Measurements from ENCODE around the gene PIP5KL1.

Gene PIP5KL1

DNA sequence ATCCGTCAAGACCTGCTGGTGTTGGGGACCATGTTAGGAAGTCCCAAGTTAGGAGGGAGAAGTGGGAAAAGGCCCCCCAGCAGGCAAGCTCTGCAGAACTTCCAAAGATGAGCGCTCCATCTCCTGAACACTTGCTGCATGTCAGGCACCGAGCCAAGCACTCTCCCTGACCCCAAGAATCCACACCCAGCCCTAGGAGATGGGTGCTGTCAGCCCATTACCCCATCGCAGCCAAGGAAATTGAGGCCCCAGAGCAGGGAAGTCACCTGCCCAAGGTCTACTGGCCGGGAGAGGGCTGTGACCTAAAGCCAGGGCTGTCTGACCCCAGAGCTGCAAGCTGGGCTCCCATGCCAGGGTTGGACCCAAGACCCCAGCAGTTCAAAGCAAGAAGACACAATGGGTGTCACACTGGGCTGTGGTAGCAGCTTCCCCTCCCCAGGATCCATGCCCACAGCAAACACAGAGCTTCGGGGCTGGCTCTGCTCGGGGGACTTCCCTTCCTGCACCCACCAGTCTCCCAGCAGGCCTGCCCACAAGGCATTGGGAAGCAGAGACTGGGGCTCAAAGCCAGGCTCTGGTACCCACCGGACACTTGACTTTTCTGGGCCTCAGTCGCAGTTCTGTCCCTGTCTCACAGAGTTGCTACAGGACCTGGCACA lies 36.7 kb upstream of the PIP5KL1 start:
- DNase-seq = no peak

DNA sequence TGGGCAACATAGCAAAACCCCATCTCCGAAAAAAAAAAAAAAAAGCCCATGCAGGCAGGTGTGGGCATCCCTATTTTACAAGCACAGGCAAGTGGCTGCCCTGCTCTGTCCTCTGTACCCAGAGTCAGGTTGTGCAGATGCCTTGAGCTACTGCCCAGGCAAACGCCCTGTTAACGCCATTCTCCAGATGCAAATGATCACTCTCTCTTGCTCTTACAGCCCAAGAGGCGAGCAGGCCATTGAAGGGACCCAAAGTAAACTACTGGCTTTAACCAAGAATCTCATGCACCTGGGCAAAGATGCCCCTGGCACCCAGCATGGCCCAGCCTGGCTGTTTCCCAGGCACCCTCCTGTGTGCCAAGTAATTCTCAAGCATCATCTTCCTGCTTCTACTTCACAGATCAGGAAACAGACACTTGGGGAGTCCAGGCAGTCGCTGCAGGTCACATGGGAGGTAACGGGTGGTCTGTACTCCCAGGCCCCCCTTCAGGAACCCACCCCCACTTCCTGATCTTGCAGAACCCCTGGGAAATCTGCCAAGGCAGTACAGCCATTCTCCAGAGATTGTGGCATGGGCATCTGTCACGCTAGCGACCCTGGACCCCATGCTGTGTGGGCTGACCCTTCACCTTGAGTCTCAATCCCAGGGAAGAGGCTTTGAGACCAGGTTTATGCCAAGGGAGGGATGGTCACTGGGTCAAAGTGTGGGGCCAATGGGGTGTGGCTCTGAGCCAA lies 36.0 kb upstream of the PIP5KL1 start:
- no peak for DNase-seq

DNA sequence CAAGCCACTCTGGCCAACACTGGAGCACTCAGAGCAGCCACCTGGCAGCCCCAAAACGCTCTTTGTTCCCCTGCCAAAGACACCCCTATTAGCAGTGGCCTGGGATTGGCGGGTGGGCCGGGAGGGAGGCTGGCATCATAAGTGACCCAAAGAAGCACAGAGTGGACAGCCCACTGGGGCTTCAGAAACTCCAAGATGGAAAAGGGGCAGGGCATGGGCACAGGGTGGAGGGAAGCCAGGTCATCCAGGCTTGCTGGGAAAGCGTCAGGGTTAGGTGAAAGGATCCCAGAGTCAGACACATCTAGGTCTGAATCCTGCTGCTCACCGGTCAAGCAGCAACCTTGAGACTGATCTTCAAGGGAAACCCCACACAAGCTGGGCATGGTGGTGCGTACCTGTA lies 35.4 kb upstream of the PIP5KL1 start:
- no peak for DNase-seq

DNA sequence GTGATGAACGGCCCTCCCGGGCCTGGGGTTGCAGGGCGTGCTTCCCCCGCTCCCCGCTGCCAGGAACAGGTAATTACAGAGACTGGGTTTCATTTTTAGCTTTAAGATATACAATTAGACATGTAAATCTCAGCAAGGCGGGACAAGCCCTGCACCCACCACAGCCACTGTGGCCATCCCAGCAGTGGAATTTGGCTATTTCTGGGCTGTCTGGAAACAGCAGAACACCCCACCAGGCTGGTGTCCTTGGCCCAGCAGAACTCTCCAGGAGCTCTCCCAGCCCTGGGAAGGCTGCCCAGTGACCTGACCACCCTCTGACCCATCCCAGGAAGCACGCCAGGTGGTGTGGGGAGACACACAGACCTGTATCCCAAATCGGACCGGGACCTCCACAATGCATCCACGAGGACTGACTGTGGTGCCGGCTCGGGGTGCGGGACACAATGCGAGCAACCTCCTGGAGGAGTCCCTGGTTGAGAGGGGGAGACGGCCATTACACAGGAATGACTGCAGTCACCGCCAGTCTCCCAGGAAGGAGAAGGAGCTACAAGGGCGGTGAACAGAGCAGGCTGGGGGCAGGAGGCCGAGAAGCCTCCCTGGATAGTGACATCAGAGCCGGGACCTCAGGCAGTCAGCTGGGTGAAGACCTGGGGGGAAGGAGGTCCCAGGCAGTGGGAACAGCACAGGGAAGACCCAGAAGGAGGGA lies 32.9 kb upstream of the PIP5KL1 start:
- no peak for DNase-seq

DNA sequence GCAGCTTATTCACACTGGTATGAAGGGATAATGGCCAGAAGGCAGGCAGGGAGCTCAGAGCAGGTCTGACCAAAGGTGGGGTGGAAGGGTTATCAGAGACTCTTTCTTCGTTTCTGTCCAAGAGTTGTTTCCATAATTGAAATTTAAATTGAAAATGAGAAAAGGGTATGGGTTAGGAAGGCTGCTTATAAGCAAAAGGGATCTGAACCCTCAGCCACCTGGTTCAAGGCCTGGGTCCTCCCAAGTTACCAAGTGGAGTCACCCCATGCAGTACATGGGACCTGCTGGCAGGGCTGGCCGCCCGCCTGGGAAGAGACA lies 32.4 kb upstream of the PIP5KL1 start:
- no peak for DNase-seq

DNA sequence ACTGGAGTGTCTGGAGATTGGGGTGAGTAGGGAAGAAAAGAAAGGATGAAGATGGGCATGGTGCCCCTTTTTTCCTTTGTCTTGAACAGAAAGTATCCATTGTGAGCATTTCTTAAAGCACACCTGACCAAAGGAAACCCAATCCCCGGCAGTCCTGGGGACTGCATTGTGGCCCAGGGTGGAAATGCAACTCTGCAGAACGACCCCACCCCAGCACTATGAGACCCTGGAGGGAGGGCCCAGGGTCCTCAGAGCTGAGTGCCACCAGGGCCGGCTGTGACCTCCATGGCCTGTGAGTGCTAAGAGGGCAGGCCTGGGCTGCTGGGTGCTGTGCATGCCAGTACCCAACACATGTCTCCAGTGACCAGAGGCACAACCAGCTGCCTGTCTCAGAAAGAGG lies 31.7 kb upstream of the PIP5KL1 start:
- DNase-seq = no peak

DNA sequence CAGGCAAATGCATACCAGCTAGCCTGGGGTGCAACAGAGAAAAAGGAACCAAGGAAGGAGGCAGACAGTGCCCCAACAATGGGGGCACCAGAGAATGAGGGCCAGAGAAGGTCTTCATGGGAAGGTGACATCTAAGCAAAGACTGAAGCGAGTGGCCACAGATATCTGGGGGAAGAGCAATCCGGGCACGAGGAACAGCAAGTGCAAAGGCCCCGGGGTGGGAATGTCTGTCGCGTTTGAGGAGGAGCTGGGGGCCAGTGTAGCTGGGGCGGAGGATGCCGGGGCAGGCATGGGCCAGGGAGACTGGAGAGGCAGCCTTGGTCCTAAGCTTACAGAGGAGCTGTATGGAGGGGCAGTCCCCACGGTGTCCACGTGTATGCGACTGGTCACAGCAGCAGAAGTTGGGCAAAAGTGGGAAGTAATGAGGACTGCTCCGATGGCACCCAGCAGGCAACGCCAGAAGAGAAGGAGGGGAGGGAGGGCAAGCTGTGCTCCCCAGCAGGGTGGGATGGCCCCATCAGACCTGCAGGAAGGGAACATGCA lies 31.1 kb upstream of the PIP5KL1 start:
- no peak for DNase-seq

DNA sequence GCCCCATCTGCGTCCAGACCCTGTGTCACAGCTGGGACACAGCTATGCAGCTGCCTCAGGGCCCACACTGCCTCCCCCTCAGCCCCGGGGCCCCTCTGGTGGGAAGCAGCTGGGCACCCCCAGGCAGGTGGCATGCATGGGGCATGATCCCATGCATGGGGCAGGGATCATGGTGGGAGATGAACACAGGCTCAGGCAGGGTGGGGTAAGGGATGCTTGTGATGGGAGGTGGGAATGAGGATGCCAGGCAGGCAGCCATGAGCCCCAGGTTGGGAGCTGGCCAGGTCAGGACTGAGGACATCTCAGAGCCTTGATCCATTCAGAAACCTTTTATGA lies 30.5 kb upstream of the PIP5KL1 start:
- DNase-seq = no peak

DNA sequence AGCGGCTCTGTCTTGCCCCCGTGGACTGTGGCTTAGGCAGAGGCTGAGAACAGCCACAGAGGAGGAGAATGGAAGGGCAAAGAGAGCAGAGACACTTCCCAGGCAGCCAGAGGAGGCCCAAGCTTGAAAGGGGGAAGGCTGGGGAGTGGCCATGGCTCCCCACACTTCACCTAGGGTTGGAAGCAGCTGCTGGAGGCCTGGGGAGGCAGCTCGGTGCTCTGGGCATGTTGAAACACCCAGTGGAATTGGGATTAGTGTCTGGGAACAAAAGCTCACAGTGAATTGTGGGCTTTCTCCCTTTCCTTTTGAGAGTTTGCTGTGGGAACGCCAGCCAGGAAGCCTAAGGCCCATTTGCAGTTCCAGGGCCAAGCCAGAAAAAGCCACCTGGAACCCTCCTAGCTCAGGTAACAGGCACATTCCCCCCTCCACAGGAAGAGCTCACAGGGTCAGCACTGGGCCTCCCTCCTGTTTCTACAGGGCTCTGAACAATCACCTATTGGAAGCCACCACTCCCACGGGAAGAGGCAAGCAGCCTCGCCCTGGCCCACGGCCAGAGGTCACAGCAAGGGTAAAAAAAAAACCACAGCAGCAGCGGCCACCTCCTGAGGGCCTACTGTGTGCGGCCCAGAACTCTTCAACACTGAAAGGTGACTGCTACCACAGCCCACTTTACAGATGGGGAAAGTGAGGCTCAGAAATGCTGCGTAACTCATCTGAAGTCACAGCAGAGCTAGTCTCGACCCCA lies 30.0 kb upstream of the PIP5KL1 start:
- DNase-seq = no peak

DNA sequence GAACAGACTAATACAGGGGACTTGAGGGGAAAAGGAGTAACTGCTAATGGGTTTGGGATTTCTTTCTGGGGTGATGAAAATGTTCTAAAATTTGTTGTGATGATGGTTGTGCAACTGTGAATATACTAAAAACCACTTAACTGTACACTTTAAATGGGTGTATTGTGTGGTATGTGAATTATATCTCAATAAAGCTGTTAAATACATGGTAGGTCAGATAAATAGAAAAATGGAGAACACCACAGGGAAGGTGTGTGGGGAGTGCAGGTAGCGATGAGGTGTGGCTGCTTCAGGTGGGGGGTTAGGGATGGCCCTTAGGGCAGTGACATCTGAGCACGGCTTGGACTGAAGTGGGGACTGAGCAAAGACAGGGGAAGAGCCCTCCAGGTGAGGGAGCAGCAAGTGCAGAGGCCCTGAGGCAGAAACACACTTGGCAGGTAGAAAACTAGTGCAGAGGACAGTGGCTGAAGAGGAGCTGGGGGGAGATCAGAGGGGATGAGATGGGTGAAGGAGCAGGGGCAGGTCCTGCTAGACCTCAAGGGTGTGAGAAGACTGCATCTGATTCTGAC lies 29.3 kb upstream of the PIP5KL1 start:
- DNase-seq = no peak

DNA sequence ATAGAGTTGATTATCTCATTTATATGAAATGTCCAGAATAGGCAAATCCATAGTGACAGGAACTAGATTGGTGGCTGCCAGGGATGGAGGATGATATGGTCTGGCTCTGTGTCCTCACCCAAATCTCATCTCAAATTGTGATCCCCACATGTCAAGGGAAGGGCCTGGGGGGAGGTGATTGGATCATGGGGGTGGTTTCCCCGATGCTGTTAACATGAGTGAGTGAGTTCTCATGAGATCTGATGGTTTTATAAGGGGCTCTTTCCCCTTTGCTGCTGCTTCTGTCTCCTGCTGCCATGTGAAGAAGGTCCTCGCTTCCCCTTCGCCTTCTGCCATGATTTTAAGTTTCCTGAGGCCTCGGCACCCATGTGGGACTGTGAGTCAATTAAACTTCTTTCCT lies 28.8 kb upstream of the PIP5KL1 start:
- DNase-seq = no peak

DNA sequence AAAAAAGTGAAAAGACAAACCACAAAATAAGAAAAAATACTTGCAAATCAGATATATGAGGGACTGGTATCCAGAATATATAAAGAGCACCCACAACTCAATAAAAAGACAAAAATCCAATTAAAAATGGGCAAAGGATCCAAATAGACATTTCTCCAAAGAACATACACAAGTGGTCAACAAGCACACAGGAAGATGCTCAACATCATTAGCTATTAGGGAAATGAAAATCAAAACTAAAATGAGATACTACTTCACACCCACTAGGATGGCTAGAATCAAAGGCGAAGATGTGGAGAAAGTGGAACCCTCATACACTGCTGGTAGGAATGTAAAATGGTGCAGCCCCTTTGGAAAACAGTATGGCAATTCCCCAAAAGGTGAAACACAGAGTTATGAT lies 28.2 kb upstream of the PIP5KL1 start:
- DNase-seq = no peak

DNA sequence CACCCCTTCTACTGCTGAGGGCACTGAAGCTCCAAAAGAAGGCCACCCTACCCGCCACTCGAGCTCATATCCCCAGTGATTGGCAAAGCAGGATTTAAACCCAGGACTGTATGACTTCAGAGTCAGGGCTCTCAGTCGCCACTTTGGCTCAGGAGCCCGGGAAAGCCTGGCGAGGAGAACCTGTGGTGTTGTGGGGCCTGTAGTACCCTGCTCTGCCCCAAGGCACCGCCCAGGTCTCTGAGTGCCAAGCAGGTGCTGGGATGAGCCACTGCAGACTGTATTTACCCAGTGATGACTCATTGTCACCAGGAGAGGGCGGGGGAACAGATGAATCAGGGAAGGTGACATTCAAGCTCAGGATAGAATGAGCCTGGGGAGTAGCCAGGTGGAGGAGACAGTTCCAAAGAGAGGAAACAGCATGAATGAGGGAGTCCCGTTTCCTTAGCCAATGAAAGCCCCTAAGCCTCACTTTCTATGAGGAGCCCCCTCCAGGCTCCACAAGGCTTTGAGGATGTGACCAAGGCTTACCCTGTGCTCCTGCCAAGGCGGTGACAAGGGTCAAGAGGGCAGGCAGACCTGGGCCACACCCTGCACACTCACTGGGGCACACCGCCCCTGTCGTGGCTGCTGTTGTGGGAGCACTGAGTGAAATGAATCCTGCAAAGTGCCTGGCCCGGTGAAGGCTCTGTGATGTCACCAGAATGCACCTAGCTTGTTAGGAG lies 24.9 kb upstream of the PIP5KL1 start:
- DNase-seq = no peak

DNA sequence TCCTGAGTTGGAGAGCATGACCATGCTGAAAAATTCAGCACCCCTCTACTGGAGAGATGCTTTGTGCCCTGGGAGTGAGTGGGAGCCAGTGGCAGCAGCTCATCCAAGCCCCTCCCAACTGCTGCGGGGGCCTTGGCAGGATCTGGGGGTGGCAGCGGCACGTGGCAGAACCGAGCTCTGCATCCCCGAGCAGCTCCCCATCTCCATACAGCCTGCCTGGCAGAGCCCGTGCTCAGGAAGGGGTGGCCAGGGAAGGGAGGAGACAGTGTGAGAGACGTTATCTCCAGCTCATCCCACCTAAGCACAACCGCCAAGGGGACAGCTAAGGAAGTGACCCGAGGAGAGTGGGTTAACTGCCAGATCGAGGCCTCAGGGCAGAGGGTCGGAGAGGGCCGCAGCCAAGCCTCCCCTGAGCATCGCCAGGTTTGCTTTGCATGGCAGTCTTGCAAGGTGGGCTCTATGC lies 24.3 kb upstream of the PIP5KL1 start:
- DNase-seq = no peak

DNA sequence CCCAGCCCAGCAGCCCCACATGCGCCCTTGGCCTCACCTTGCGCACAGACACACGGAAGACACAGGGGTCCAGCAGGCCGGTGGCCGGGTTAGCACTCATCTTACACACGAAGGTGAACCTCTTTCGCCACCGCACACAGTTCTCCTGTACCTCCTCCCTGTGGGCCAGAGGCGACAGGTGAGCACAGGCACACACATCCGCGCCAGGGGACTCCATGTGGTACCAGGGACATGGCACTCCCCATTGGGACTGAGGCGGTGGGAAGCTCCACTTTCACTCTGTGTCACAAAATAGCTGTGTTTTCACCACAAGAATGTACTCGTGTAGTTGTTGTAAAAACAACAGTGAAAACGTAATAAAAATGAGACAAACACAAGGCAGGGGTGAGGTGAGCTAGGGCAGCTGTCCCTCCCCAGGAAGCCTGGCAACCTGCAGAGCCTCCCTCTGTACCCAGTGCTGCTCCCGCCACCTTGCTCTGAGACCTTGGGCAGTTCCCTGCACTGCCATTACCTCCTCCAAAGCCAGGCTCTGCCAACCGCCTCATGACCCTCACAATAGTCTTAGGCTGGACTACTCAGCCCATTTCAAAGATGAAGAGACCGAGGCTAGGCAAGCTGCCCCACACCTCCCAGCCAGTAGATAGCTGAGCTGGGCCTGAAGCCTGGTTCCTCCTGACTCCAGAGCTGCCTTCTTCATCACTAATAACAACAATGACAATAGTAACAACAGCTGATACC lies 23.4 kb upstream of the PIP5KL1 start:
- no peak for DNase-seq

DNA sequence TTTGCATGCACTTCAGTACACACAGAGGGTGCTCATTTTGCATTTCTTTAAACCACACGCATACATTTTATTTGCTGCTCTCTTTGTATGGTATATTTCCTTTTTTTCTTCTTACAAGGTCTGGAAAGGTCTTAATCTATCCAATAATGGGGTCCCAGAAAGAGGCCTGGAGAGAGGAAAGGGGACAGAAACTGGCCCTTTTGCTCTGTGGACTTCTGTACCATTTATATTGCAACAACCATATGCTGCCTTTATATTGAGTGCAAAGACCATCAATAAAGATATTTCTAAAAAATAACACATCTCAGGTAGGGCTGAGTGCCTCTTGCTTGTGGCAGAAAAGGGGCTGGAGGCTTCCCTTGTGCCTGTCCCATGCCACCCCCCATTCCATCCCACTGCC lies 22.6 kb upstream of the PIP5KL1 start:
- no peak for DNase-seq

DNA sequence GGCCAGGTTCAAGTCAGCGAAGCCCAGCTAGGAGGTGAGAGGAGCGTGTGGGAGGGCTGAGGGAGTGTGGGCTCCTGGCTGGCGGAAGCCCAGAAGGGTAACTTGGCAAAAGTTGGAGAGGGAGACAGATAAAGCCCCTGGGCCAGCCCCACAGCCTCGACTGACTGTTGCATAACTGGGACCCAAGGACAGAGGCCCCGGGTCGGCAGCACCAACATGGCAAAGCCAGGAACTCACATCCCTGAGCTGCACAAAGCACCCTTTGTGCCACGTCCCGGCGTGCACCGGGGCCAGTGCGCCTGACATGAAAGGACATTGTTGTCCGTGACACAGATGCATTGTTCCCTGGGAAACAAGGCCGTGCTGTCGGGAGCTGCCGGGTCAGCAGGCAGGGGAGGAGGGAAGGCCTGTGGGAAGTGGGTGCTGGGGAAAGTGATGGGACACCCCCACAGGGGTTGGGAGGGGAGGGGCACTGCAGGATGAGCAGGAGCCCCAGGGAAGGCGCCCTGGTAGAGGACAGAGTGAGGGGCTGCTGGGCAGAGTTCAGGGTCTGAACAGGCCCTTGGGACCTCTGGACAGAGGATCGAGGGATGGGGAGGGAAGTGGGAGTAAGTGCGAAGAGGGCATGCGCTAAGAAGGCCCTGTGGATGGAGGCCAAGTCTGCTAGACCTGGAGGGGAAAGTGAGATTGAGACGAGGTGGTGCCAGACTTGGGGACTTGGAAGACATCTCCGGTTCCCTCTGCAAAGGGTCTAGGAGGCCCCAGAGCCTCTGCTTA lies 20.1 kb upstream of the PIP5KL1 start:
- no peak for DNase-seq

DNA sequence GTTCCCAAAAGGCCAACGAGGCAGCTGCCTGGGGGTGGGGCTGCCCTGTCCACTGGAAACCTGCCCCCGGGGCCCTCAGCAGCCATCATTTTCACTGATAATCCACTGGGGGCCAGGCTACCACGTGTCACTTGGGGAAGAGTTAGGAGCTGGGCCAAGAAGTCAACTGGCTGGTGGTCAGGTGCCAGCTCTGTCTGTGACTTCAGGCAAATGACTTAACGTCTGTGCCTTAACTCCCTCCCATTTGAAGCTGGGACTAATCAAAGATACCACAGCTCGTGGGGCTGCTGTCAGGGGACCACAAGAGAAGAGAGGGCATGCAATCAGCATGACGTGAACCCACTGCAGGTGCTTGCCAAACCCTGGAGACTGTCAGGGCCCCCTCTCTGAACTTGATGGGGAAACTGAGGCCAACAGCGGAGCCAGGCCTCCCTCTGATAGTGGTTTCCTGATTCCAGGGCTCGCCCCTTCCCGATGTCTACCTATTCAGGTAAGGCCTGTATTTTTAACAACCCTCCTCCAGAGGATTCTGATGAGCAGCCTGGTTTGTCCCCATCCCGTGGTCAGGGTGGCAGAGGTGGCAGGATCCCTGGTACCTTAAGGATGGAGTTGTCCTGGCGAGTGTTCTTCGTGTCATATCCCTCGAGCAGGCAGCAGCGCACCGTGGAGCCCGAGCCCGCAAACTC lies 19.4 kb upstream of the PIP5KL1 start:
- no peak for DNase-seq

DNA sequence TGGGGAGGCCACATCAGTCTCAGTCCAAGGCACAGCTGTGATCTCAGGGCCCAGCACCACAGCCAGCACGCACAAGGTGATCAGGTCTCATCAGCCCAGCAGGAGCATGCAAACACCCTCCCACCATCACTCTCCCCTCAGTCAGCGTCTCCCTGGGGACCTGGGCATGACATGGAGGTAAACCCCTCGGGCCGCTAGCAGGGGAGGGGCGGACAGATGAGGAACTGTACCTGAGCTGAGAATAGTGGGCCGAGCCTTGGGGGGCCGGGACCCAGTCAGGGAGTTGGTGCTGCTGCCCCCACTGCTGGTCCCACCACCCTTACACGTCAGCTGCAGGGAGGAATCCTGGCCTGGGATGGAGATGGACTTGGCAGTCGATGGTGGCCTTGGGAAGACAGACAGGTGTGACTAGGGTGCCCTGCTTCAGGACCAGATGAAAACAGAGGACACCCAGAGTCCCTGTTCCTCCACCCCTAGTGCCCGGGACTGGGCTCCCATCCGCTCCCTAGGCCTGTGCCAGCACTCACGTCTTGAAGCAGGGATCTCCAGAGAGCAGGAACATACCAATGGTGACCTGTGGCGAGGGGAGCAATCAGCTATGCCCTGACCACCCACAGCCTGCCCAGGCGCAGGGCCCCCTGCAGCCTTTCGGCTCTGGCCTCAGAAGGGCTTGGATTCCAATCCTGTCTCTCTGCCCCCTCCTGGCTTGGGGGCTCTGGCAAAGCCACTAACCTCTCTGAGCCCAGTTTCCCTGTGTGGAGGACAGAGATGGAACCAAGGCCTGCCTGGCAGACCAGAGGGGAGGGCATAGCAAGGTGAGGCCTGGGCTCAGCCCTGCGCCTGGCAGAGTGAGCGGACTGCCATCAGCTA lies 17.5 kb upstream of the PIP5KL1 start:
- no peak for DNase-seq
